Daoy (cell line): ENCODE results near the gene TMEM88. TPM values are rescaled to one million over a fixed set of nuclear protein-coding genes. Genes with fewer than 3 reads are reported as not detected.
"Not testable (repeated sequence)": the region's sequence is repeated elsewhere in the genome, so short reads cannot be mapped to it uniquely, and the experiment has no call there.

ENCODE experiments used
- DNase-seq: peaks from one replicate; pipeline ENCODE4 v3.0.0-alpha.2; 2015; ENCODE audit warnings: low read depth
- total RNA-seq: library from RNA; depleted of rRNA; stranded (reverse); fragments of >200 nt; shearing (Covaris generic); gene quantifications from 2 replicates; pipeline ENCODE4 v1.2.3, GENCODE V29; 2014

Gene TMEM88
- total RNA-seq, 1 experiment from 2014 or later: 0.46 TPM

DNA sequence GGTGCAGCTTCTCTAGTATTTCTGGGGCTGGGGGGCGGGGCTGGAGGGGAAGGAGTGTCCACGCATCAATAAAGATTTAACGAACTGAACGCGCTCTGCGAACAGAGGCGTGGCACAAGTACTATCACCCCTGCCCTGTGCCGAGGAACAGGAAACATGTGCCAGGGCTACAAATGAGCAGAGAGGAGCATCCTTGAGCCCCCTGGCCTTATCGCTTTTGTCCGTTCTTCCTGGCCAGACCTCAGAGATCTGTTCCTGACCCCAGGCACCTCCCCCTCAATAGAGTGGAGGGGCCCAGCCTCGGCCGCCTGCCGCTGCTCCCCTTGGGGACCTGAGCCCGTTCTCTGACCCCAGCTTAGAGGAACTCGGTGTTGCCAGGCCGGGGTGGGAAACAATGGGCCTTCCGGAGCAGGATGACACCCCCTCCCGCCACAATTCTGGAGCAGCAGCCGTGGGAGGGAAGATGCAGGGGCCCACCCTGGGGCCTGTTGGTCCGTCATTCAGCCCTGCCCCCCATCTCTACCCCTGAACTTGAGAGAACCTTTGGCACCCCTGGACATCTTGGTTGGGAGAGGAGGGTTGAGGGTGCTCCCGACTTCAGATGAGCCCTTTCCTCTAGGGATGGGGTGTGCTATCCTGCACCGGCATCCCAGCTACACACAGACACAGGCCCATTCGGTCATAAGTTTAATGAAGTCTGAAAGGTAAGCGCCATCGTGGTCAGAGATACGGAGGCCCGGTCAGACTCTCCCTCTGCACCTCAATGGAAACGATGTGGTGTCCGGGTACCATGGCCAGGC lies 1.3 kb downstream of the TMEM88 start:
- no peak for DNase-seq

DNA sequence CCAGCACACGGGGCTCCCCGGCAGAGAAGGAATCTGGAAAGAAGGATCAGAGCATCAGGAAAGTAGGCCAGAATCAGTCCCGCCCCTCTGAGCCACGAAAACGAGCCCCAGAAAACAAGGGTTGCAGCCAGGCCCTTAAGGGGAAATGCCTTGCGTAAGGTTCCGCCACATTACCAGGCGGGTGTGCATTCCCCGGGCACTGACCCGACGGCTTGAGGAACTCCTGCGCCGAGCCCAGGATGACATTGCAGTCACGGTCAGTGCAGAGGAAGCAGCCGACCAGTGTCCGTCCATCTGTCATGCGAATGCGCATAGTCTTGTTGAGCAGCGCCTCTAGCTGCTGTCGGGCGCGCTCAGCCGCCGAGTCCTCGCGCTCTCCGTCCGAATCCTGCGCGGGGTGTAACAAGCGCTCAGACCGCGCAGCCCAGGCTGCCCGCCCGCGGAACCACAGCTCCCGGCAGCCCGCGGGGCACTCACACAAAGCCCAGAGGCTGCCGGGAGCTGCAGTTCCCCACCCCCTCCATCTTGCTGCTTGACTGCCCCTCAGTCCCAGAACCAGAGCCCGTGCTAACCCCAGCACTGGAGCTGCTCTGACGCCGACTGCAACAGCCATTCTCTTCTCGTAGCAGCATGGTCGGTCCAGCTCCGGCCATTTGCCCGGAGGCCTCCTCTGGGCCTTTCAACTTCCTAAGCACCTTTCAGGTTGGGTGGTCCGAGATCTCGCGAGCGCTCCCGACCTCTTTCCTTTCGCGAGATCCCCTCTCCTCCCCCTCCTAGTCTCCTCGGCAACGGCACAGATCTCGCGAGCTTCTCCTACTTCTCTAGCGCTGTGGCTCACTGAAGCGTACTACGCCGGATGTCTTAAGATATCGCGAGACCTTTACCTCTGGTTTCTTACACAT lies 2.2 kb downstream of the TMEM88 start, which contains the start of gene NAA38:
TSS of gene NAA38 (minus strand) at position 749 of the 902 bp plus-strand sequence. CDS start at position 653, 96 bp downstream.
- peak; percentile 96 for DNase-seq

- peak; percentile 88 for DNase-seq
Observed at GRCh38 chr17:7857713-7858521, 3.1 kb downstream of the TMEM88 start, which contains the start of gene CYB5D1. Gene CYB5D1 (plus strand): TSS chr17:7858003. CDS start chr17:7858135, 132 bp downstream.

DNA sequence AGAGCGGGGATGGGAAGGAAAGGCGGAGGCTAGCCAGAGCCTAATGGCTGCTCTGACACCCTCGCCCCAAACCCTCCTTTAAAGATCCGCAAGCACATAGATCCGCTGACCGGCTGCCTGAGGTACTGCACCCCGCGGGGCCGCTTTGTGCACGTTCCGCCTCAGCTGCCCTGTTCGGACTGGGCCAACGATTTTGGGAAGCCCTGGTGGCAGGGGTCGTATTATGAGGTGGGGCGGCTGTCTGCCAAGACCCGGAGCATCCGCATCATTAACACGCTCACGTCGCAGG lies 3.6 kb downstream of the TMEM88 start:
- peak; percentile 50 for DNase-seq

DNA sequence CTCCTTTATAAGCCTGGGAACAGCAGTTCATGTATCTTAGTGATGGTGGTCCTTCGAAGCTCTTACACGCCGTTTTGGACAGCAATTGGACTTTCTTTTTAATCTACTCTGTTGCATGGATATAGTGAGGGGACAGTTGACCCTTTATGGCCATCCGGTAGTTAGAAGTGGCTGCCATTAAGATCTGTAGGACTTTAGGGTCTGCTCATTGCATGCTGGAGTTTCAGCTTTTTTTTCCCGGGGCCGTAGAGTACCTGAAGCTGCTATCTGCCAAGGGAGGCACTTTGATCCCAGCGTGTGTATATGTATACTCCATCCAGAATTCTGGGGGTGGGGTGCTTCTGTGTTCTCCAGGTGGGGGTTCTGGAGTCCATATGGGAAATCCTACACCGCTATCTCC lies 4.2 kb downstream of the TMEM88 start:
- no peak for DNase-seq

GRCh38 chr17:7862692-7863437 lies 8.0 kb downstream of the TMEM88 start:
- no peak for DNase-seq

DNA sequence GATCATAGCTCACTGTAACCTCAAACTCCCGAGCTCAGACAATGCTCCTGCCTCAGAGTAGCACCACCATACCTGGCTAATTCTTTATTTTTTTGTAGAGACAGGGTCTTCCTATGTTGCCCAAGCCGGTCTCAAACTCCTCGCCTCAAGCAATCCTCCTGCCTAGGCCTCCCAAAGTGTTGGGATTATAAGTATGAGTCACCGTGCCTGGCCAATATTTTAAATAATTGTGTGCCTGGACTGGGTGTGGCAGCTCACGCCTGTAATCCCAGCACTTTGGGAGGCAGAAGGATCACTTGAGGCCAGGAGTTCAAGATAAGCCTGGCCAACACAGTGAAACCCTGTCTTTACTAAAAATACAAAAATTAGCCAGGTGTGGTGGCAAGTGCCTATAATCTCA lies 9.5 kb downstream of the TMEM88 start:
- not testable (repeated sequence) for DNase-seq

DNA sequence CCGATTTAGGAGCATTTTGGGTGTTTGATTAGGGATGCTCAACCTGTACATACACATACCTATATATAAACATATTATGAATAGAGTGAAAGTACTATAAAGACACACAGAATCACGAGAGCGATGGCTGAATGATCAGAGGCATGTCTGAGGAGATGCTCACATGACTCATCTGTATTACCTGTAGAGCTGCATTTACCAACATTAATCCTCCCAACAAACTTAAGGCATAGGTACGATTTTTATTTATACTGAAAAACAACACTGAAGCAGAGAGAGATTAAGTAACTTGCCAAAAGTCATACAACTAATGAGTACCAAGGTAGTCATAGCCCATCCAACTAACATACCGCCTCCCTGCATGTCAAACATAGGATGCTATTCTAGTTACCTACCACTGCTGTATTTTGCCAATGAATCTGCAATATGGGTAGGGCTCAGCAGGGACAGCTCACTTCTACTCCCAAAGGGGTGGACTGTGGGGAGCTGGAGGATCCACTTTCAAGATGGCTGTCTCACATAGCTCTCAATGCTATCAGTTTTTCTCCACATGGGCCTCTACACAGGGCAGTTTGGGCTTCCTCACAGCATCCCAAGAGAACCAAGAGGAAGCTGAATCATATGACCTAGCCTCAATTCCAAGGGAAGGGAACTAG lies 10.3 kb downstream of the TMEM88 start:
- DNase-seq: no peak

DNA sequence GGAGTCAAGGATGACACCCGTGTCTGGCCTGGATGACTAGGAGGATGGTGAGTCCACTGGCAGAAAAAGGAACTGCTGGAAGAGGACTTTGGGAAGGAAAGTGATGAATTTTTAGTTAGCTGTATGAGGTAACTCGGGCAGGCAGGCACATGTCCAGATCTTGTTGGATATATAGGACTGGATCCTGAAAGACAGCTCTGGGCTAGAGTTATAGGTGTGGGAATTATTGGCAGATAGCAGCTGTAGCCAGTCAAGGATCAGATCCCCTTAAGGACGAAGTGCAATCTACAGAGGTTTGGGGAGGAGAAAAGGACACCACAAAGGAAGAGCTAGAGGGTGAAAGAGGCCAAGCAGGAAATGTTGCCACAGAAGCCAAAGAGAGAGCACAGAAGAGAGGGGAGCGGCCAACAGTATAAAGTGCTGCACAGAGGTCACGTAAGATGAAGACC lies 13.0 kb downstream of the TMEM88 start:
- DNase-seq: no peak

- DNase-seq: no peak
Observed at GRCh38 chr17:7873051-7873450, 18.2 kb downstream of the TMEM88 start.

DNA sequence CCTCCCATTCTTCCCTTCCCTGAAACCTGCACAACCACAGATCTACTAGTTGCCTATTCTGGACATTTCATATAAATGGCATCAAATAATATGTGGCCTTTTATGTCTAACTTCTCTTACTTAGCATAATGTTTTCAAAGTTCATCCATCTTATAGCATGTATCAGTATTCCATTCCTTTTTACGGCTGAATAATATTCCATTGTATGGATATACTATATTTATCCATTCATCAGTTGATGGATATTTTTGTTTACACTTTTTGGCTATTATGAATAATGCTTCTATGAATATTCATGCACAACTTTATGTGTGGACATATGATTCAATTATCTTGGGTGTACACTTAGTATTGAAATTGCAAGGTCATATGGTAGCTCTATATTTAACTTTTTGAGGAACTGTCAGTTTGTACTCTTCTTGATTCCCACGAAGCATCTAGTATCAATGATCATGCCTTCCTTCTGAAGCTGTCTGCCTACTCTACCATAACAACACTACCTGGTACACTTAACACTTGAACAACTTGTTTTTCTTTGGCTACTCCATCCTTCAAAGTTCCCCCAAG lies 21.0 kb downstream of the TMEM88 start:
- no peak for DNase-seq

GRCh38 chr17:7878234-7878633 lies 23.4 kb downstream of the TMEM88 start:
- DNase-seq: no peak

DNA sequence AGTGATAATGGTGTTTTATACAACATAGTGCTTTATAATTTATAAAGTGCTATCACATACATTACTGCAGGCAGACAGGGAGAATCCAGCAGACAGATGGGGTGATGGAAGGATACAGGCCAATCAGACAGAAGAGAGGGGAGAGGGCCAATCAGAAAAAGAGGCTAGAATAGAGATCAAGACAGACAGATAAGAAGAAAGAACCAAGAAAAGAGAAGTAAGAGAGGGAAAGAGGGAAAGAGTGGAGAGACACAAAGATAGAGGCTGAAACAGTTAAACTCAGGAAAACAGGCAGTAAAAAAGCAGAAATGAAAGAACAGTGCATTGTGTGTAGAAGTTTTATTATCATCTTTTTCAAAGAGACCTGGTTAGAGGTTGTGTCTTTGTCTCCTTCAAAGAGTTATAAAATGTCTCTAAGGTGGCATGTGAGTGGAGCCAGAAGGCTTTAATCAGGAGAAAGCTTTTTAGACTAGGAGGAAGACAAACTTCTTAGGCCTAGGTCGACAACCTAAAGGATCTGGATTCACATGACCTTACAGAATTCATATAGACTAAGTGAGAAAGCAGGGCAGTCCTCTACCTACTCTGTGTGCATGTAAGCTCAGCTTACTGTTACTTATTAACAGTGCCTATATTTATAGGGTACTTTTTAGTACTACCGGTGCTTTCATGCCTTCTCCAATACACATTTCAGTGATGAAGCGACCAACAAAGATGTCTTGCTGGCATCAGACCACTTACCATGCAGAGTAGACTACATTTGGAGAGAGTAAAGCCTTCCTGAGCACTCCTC lies 25.4 kb downstream of the TMEM88 start:
- DNase-seq: no peak

DNA sequence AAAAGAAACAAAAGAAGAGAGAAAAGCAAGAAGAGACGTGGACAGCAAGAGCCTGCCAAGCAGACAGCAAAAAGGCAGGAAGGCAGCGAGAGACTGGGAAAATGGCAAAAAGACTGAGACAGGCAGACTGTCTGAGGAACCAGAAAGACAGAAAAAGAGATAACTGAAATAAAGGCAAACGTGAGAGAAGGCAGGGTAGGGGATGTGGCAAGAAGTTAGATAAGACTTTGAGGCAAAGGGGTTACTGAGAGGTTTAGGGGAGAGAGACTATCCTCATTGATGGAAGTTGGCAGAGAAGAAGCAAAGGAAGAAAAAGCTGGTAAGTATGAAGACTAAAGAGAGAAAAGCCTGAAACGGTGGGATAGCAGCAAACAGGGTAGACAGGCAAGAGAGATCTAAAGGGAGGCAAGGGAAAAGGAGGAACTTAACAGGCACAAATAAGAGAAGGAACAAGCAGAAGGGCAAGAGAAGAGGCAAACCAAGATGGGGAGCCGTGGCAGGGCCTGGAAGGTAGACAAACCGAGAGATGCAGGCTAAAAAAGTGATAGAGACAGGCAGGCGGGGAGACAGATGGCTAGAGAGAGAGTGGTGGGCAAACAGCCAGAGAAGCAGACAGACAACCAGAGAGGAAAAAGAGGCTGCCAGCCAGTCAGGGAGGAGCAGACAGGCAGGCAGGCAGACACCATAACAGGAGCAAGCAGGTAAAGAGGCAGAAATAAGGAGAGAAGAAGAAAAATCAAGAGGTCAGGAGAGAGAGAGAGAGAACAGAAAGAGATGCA lies 26.6 kb downstream of the TMEM88 start:
- no peak for DNase-seq

DNA sequence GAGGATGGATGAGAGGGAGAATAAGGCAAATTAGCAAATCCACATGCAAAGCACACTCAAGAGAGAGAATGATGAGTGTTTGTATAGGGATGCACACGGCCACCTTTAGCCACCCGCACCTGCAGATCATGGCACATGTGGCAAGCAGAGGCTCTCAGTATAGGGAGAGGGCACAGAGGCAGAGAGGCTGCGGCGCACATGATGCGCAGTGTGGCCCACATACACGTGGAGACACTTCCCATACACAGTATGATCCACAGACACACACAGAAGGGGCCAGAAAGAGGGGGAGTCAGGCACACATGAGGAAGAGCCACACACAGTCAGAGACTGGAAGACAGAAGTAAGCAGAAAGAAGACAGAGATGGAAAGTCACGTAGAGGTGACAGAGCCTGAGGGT lies 27.2 kb downstream of the TMEM88 start:
- DNase-seq: no peak

DNA sequence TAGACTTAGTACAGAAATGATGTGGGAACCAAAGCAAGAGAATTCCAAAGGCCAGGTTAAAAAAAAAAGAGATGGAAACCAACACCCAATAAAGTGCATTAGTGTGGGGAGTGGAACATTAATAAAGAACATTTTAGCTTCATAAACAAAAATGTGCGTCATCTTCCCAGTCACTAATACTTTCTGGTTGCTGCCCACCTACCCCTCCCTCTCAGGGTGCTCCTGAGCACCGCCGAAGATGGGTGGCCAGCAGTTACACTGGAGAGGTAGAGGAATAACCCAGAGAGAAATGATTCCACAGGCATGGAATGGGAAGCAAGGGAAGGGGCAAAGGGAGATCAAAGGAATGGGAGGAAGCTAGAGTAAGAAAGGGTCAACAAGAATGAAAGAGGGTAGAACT lies 27.8 kb downstream of the TMEM88 start:
- DNase-seq: no peak

- DNase-seq: no peak
Observed at GRCh38 chr17:7883781-7884386, 29.0 kb downstream of the TMEM88 start.
